Adrenal gland (tissue), 5 donors: ENCODE data around the gene PROM1.

Source experiments
- POLR2A ChIP-seq, 2 donors: fragments of 450-650 bp; IDR thresholded peaks; one replicate each; pipeline ENCODE4 v1.6.1; 2017; ENCODE audit warnings: antibody characterized with exemption in 2 of 2, mild to moderate bottlenecking in 2 of 2, moderate library complexity in 1 of 2
- TF ChIP-seq, protein P1 (sequence below), 6 experiments: fragments of 450-650 bp in 4 of 6; fragments of 200-600 bp in 2 of 6; sonication (generic) in 1 of 6; IDR thresholded peaks; 1 replicate in 5 of 6; 2 replicates in 1 of 6; pipeline versions ENCODE4 v1.5.1 to v1.8.0; 2016 to 2021; ENCODE audit warnings: antibody characterized with exemption in 6 of 6, mild to moderate bottlenecking in 2 of 6, moderate library complexity in 1 of 6
- donor health status: DM: no; HTN: no; CAD: no.

DNA sequence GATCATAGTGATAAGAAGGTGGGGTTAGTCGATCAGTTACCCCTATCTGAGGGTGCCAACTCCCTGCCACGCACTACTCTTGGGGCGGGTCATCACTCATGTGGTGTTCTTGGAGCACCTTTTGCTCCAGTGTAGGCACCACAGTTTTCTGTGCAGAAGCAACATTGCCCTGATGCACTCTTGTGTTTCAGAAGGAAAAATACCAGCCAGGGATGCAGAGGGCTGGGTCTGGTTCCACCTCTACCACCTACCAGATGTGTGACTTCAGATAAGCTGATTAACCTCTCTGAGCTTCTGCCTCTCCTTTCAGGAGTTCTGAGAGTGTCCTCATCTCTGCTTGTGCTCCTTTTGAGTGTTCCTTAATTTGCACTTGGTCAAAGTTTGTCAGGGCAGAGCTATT, 29.9 kb upstream of the PROM1 start:
- TF ChIP-seq, protein P1, sequence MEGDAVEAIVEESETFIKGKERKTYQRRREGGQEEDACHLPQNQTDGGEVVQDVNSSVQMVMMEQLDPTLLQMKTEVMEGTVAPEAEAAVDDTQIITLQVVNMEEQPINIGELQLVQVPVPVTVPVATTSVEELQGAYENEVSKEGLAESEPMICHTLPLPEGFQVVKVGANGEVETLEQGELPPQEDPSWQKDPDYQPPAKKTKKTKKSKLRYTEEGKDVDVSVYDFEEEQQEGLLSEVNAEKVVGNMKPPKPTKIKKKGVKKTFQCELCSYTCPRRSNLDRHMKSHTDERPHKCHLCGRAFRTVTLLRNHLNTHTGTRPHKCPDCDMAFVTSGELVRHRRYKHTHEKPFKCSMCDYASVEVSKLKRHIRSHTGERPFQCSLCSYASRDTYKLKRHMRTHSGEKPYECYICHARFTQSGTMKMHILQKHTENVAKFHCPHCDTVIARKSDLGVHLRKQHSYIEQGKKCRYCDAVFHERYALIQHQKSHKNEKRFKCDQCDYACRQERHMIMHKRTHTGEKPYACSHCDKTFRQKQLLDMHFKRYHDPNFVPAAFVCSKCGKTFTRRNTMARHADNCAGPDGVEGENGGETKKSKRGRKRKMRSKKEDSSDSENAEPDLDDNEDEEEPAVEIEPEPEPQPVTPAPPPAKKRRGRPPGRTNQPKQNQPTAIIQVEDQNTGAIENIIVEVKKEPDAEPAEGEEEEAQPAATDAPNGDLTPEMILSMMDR (IDR thresholded peaks at IDR 0.05) = no peak
- TF ChIP-seq POLR2A (IDR thresholded peaks at IDR 0.05) = no peak
